ENCODE results near the gene HOXB3.

GRCh38 chr17:48596000-48596734 is 6.1 kb upstream of the HOXB3 start:
- no peak for TF ChIP-seq CTCF (IDR thresholded peaks at IDR 0.05)
- no peak for TF ChIP-seq ZFX (IDR thresholded peaks at IDR 0.05; ENCODE audit: borderline replicate concordance)

All from 22Rv1 (cell line).